ENCODE measurements around the gene TIGD1.

DNA sequence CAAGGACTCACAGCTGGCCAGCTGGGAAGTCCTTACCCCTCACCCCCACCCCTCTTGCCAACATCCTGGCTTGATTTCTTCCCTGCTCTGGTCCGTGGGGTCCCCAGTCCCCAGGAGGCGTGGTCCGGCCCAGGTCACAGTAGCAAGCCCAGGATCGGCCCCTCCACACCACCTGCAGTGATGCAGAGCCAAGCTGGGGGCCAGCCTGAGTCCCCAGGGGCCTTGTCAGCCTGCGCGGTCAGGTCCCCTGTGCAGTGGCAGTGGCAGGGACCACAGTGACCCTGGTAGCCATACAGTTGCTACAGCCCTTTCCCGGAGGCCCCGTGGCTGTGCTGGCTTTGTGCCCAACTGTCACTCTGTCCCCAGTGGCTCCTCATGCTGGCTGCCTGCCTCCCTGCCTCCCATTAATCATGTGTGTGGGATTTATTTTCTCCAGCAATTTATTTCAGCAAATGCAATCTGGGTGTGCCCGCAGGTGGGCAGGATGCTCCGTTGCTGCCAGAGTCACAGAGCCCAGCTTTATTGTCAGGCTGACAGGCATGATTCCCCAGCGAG lies 38.9 kb downstream of the TIGD1 start:
- TF ChIP-seq, protein P1, sequence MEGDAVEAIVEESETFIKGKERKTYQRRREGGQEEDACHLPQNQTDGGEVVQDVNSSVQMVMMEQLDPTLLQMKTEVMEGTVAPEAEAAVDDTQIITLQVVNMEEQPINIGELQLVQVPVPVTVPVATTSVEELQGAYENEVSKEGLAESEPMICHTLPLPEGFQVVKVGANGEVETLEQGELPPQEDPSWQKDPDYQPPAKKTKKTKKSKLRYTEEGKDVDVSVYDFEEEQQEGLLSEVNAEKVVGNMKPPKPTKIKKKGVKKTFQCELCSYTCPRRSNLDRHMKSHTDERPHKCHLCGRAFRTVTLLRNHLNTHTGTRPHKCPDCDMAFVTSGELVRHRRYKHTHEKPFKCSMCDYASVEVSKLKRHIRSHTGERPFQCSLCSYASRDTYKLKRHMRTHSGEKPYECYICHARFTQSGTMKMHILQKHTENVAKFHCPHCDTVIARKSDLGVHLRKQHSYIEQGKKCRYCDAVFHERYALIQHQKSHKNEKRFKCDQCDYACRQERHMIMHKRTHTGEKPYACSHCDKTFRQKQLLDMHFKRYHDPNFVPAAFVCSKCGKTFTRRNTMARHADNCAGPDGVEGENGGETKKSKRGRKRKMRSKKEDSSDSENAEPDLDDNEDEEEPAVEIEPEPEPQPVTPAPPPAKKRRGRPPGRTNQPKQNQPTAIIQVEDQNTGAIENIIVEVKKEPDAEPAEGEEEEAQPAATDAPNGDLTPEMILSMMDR (IDR thresholded peaks at IDR 0.05): no peak
- TF ChIP-seq POLR2A (IDR thresholded peaks at IDR 0.05): no peak

Data from body of pancreas (tissue), 4 donors.